Activated T-cell treated with anti-CD3 and anti-CD28 coated beads, Interleukin-2, amount 50 U/mL, for 1 hour (primary cell): ENCODE results near the gene ZMYM1.
"Not testable (repeated sequence)": the region's sequence is repeated elsewhere in the genome, so short reads cannot be mapped to it uniquely, and the experiment has no call there.

ENCODE experiments used
- DNase-seq: peaks from one replicate; pipeline ENCODE4 v3.0.0-alpha.2; 2020

ZMYM1 gene

DNA sequence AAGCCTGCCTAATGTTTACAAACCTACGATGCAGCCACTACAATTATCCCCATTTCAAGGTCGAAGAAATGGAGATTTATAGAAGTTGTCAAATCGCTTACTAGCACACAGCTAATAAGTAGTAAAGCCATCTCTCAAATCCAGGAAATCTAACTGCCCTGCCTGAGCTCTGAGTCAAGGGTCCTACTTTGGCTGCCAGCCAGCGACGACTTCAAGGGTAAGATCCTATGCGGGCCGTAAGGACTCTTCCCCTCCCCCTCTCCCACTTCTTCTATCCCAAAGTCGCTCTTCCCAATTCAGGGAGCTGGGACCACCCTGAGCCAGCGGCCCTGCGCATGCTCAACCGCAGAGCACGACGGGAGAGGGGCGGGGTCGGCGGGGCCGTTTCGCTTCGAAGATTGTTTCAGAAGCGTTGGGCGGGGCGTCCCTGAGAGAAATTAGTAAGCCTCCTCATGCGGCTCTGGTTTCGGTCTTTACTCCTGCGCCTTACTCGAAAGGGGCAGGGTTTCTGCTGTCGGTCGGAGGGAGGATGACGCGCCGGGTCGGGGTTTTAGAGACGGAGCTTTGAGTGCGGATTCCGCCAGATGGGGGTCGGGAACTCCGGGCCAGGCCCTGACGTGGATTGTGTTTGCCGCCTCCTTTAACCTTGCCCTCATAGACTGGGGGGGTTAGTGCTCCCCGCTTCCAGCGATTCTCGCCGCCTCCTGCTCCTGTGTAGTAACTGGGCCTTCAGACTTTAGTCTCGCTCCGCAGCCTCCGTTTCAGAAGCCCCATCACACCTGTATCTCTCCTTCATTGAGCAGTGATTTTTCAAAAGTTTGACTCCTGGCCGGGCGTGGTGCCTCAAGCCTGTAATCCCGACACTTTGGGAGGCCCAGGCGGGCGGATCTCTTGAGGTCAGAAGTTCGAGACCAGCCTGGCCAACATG is at the start of gene ZMYM1:
Gene ZMYM1, plus strand, starts transcription at position 383 of the 928 bp plus-strand sequence. CDS start 14,603 bp downstream, outside the sequence.
- DNase-seq: peak; percentile 77

DNA sequence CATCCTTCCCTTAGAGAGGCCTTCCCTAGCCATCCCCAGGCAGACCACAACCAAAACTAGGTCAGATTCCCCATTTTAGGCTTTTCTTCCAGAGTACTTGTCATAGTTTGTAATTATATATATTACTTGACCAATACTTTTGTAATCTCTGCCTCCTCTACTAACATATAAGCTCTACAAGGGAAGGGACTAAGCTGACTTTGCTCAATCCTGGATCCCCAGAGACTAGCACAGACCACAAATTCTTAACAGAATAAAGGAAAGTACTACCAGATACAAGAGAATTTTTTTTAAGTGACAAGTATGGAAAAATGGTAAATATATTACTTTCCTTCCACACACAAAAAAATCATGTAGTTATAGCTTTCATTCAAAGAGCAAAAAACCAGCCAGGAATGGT is 49.4 kb upstream of the ZMYM1 start:
- DNase-seq: no peak

GRCh38 chr1:35030338-35030737 is 48.8 kb upstream of the ZMYM1 start:
- no peak for DNase-seq

DNA sequence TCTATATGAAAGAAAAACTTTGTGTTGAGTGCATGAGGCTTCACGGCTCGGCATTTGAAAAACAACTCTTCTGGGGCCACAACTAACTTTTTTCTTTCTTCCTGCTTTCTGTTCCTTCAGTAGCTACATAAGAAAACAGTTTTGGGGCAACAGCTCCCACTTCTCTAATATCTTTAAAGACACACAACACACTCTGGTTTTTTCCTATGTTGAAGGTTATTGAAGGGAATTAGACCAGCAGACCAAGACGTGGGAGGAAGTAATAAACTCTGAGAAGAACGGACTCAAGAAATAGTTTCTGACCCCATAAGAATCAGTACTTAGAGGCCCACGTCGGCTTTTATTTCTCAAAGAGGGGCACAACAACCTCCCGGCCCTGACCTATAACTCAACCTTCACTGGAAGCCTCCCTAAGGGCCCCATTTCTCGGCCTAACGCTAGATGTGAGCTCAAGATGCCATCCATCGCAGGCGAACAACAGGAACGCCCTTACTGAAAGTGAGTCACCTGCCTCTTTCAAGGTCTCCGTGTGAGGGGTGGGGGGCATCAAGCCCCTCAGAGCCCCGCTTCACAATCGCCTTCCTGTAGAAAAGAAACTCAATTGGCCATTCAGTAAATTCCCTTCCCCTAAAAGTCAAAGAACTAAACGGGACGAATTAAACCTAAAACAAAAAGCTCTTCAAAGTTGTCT is 48.3 kb upstream of the ZMYM1 start:
- peak; percentile 57 for DNase-seq

DNA sequence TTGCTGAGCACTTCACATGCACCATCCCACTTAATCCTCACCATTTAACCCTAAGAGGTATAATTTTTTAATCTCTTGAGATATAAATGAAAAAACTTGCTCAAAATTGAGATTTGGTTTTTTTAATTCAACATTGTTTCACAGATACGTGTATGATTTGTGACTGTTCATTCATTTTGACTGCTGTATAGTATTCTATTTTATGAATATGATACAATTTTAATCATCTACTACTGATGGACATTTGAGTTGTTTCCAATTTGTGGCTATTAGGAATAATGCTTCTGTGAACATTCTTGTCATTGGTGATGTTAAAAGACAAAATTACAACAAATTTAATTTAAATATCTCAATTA is 46.8 kb upstream of the ZMYM1 start:
- no peak for DNase-seq

- DNase-seq: no peak
Observed at GRCh38 chr1:35033346-35033745, 45.8 kb upstream of the ZMYM1 start.

GRCh38 chr1:35036621-35037020 is 42.6 kb upstream of the ZMYM1 start:
- no peak for DNase-seq

DNA sequence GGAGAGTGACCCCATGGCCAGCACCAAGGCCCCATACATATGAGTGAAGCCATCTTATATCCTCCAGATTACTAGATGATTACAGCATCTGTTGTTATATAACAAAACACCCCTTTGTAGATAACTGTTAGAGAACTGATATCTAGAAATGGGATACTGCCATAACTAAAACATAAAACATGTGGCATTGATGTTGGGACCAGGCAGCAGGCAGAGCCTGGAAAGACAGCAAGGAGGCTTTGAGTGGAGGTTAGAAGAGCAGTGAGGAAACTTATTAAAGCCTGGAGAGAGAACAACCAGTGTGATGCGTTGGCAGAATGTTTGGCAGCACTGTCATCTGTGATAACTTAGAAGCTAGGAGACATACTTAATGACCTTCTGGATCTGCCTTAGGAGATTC is 42.0 kb upstream of the ZMYM1 start:
- DNase-seq: no peak

DNA sequence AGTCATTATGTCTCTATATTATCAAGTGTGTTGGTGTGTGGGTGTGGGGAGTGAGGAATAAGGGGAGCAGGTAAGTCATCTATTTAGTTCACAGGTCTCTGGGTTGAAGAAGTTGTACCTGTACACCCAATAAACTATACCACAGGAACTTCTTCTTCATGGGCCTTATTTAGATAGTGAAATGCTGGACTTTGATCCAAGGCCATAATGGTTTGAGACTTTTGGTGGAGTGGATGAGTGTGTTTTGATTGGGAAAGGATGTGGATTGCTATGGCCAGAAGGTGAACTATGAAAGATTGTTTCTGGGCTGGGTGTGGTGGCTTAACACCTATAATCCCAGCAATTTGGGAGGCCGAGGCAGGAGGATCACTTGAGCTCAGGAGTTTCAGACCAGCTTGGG is 40.5 kb upstream of the ZMYM1 start:
- no peak for DNase-seq

DNA sequence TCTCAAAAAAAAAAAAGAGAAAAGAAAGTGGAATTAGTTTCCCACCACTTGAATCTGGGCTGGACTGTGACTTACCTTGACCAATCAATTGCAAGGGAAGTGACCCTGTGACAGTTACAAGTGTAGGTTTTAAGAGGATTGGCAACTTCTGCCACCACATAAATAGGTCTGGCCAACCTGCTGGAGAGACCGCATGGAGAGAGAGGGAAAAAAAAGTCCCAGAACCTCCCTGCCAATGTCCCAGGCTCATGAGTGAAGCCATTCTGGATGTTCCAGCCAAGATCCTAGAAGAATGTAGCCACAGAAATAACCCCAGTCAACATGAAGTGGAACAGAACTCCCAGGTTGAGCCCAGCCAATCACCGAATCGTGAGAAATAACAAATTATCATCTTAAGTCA is 35.7 kb upstream of the ZMYM1 start:
- no peak for DNase-seq

GRCh38 chr1:35044431-35044830 is 34.8 kb upstream of the ZMYM1 start:
- DNase-seq: no peak

- no peak for DNase-seq
Observed at GRCh38 chr1:35046730-35047129, 32.5 kb upstream of the ZMYM1 start.

- DNase-seq: no peak
Observed at GRCh38 chr1:35047188-35047858, 31.9 kb upstream of the ZMYM1 start.

DNA sequence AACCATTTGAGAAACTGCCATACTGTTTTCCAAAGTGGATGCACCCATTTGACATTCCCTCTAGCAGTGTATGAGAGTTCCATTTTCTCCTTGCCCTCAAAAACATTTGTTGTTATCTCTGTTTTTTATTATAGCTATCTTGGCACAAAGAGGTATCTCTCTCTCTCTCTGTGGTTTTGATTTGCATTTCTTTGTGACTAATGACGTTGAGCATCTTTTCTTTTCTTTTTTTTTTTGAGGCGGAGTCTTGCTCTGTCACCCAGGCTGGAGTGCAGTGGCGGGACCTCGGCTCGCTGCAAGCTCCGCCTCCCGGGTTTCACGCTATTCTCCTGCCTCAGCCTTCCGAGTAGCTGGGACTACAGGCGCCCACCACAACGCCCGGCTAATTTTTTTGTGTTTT is 30.1 kb upstream of the ZMYM1 start:
- no peak for DNase-seq

- no peak for DNase-seq
Observed at GRCh38 chr1:35053433-35053832, 25.8 kb upstream of the ZMYM1 start.

- not testable (repeated sequence) for DNase-seq
Observed at GRCh38 chr1:35054282-35054681, 24.9 kb upstream of the ZMYM1 start.

DNA sequence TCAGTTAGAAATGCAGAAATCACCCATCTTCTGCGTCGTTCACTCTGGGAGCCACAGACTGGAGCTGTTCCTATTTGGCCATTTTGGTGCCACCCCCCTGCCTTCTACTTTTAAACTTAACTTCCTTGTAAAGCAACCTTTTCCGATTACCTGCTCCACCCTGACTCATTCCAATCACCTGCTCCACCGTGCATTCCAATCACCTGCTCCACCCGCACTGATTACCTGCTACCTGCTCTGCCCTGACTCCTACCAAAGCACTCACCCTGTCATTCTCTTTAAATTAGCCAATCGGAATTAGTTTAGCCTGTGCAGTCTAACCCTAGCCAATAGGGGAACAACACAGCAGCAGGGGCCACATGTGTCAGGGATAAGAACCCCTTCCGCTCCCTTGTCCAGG is 20.9 kb upstream of the ZMYM1 start:
- DNase-seq: not testable (repeated sequence)

DNA sequence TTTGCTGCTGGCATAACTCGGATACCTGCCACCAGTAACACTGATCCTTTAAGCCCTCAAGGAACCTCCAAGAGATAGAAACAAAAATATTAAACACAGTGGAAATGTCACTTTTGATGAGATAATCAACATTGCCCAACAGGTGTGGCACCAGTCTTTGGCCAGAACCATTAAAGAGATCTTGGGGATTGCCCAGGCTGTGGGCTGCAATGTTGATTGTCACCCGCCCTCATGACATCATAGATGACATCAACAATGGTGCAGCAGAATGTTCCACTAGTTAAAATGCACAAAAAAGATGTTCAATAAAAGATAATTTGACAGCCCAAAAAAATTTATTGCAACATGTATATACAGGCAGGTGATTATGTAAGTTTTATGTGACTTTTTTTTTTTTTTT is 20.2 kb upstream of the ZMYM1 start:
- no peak for DNase-seq

- no peak for DNase-seq
Observed at GRCh38 chr1:35062518-35063196, 16.5 kb upstream of the ZMYM1 start.

GRCh38 chr1:35064265-35064664 is 14.9 kb upstream of the ZMYM1 start:
- DNase-seq: no peak

DNA sequence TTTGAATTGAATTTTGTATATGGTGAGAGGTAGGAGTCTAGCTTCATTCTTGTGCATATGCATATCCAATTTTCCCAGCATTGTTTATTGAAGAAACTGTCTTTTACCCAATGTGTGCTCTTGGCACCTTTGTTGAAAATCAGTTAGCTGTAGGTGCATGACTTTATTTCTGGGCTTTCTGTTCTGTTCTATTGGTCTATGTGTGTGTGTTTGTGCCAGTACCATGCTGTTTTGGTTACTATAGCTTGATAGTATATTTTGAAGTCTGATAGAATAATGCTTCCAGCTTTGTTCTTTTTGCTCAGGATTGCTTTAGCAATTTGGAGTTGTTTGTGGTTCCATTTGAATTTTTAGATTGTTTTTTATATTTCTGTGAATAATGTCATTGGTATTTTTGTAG is 9.4 kb upstream of the ZMYM1 start:
- DNase-seq: no peak

DNA sequence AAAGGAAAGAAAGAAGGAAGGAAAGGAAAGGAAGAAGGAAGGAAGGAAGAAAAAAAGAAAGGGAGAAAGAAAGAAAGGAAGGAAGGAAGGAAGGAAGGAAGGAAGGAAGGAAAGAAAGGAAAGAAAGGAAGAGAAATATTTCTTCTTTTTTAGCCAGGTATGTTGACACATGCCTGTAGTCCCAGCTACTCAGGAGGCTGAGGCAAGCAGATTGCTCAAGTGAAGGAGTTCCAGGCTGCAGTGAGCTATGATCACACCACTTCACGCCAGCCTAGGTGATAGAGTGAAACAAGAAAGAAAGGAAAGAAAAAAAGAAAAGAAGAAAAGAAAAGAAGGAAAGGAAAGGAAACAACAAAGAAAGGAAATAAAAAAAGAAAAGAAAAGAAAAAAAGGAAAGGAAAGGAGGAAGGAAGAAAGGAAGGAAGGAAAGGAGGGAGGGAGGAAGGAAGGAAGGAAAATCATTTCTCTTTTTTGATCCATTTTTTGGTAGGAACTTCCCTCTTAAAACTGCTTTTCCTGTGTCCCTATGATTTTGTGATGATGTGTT is 5.8 kb upstream of the ZMYM1 start:
- no peak for DNase-seq

GRCh38 chr1:35076426-35076825 is 2.8 kb upstream of the ZMYM1 start:
- DNase-seq: not testable (repeated sequence)
